HuH-7.5 (cell line): Measurements from ENCODE around the gene RTN4RL2.

Experiments used
- DNase-seq: peaks from one replicate; pipeline ENCODE4 v3.0.0; 2011; ENCODE audit warnings: low spot score

The RTN4RL2 gene

DNA sequence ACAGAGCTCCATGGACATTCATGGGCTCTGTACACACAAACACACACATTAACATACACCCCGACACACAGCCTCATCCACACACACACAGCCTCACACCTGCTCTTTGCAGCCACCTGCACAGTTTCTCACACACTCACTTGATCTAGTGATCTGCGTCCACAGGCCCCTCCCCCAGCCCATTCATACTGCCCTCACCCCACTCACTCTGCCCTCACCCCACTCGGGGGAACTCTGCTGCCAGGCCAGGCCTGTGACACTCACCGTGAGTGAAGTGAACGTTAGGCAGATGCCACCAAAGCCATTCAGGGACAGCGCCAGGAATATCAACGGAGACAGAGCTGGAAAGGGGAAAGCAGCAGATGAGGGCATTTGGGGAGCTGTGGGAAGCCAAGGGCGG, 40.2 kb downstream of the RTN4RL2 start:
- no peak for DNase-seq

DNA sequence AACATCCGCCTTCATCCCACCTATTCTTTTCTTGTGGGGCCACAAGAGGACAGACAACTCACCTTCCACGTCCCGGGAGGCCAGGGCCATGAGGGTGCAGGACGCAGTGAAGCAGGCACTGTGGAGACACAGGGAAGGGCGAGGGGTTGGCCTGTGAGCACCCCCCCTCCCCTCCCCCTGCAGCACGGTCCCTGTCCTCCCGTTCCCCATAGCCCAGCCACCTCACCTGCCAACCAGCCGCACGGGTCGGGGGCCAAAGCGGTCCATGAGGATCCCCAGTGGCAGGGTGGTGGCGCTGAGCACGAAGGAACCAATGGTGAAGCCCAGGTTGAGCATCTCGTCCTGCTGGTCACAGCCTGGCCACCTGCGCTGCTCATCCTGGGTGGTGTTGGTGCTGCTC, 40.6 kb downstream of the RTN4RL2 start:
- DNase-seq = no peak

DNA sequence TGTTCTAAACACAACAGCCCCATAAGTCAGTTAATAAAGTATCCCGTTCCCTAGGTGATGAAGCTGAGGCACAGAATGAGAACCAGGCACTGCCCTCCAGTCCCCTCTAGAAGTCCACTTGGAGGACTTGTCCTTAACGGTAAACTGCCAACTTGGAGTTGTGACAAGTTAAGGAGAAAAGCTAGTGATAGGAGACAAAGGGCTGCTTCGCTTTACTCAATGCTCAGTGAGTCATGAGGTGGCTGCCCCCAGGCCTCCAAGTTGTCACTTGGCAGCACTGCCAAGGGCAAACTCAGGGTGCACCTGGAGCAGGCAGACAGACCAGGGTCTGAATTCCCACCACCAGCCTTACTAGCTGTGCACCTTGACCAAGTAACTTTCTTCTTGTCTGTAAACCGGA, 41.6 kb downstream of the RTN4RL2 start:
- no peak for DNase-seq

DNA sequence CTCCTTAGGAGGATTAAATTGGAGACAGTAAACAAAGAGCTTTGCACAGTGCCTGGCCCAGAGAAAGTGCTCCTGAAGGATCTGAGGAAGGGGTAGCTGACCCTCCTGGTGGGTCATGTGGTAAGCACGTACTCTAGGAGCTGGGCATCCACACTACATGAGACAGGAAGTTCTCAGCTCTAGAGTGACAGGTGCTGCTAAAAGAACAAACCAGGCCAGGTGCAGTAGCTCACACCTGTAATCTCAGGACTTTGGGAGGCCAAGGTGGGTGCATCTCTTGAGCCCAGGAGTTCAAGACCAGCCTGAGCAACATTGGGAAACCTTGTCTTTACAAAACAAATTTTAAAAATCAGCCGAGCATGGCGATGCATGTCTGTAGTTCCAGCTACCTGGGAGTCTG, 42.0 kb downstream of the RTN4RL2 start:
- no peak for DNase-seq

DNA sequence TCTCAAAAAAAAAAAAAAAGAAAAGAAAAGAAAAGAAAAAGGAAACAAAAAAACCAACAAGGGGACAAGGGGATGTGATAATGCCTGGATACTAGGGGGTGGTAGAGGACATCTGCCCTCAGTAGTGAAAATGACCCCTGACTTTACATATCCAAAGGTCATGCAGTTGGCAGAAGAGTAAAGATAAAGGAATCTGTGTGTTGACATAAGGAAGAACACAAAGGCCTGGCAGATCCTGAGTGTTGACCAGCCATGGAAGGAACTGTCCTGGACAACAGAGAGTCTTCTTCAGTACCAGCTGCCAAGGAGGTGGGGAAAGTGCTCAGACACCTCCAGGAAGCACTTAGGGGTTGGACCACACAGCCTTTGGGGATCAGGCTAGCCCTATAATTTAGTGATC, 42.5 kb downstream of the RTN4RL2 start:
- DNase-seq = no peak

DNA sequence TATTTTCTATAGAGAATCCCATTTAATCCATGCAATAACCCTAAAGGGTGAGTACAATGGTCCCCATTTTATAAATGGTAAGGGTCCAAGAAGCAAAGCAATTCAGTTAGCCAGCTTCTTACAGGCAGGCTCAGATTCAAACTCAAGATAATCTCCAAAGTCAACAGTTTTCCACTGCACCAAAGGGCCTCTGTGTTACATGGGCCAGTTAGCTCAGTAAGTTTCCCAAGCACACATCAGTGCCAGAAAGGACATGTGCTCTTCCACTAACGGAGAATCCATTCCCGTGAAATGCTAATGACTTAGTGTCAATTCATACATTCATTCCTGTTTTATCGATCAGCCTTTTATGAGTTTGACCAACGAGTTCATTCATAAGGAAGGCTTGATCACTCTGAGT, 44.2 kb downstream of the RTN4RL2 start:
- DNase-seq = no peak

DNA sequence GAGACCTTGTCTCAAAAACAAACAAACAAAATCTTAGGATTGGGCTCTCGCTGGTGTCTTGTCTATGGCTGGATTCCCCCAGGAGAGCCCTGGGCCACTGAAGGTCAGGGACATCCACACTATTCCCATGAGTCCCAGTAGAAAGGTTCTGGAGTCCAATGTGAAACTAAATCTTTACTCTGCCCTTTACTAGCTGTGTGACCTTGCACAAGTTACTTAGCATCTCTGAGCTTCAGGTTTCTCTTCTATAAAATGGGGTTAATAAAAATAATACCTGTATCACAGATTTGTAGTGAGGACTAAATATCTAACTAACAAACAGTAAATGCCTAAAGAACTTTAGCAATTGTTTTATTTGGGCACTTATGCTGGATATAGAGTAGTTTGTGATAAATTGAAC, 46.2 kb downstream of the RTN4RL2 start:
- DNase-seq = no peak

DNA sequence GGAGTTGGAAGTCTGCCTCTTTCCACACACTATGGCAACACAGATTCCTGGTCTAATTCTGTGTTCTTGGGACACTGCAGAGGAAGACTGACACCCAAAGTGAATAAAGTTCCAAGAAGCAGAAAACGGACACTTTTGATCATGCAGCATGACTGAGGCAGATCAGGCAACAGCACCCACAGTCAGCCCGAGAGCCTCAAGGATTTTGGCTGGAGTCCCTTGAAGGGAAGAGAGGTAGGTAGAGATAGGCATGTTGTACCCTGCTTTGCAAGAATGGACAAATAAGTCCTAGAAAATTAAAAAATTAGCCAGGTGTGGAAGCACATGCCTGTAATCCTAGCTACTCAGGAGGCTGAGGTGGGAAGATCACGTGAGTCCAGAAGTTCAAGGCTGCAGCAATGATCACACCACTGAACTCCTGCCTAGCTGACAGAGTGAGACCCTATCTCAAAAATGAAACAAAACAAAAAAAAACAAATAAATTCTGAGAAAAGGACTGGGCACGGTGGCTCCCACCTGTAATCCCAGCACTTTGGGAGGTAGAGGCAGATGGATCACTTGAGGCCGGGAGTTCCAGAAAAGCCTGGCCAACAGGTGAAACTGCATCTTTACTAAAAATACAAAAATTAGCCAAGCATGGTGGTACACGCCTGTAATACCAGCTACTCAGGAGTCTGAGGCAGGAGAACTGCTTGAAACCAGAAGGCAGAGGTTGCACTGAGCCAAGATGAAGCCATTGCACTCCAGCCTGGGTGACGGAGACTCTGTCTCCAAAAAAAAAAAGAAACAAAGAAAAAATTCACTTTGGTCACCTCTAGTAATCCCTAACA, 48.2 kb downstream of the RTN4RL2 start:
- DNase-seq = no peak

DNA sequence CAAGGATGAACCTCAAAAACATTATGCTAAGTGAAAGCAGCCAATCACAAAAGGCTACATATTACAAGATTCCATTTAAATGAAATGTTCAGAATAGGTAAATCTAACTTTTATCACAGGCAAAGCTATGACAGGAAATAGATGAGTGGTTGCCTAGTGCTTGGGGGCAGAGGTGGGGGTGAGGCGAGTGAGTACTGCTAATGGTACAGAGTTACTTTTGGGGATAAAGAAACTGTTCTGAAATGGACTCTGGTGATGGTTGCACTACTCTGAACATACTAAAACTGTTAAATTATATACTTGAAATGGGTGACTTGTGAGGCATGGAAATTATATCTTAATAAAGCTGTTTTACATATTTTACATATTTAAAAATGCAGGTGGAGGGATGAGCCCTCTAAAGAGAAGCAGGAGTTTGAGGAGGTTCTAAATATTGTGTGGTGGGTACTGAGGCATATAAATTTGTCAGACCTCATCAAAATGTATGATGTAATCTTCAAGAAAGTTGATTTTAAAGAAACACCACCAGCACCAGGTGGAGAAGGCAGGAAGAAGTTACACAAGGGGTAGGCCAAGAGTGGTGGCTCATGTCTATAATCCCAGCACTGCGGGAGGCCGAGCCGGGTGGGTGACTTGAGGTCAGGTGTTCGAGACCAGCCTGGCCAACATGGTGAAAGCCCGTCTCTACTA, 51.6 kb downstream of the RTN4RL2 start:
- peak; percentile 1 for DNase-seq

DNA sequence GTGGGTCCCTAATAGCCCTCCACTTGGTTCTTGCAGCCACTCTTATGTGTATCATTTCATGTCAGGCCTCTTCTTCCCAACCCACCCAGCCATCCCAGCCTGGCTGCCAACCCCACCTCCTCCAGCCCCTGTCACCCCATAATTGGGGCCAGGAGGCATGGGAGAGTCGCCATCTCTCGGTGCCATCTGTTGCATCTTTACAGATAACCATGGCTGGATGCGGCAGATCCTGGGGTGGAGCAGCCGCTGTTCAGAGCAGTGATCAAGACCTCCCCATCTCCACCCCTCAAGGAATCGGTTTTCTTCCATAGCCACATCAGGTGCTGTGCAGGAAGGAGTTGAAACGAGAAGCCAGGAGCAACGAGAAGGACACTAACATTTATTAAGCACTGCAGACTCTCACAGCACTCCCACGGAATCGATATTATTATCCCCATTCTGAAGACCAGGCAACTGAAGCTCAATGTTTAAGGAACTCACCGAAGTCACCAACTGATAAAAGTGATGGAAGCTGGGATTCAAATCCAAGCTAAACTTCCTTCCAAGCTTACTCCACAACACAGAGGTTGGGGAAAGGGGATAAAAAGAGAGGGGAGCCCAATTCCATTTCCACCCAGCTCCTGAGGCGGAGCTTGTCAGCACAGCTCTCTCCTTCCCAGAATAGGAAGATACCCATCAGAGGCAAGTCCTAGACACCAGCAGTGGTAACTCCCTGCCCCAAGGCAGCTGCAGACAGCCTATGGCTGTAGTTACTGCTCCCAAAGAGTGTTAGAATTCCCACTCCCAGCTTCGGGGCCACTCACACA, 52.5 kb downstream of the RTN4RL2 start:
- peak; percentile 40 for DNase-seq

DNA sequence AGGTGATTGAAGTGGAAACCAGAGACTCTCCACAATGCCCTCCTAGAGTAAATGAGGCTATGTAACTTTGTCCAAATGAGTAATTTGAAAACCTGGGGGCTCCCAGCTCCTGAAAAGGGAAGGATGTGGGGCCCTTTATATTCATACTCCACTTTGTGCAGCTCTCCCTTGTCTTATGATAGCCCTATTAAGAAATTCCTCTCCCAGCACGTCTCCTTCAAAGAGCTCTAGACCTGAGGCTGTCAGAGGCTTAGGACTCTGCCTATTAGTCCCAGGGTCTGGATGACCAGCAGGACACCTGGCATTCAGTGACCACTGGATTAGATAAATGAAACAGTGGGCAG, 53.1 kb downstream of the RTN4RL2 start:
- DNase-seq = no peak

DNA sequence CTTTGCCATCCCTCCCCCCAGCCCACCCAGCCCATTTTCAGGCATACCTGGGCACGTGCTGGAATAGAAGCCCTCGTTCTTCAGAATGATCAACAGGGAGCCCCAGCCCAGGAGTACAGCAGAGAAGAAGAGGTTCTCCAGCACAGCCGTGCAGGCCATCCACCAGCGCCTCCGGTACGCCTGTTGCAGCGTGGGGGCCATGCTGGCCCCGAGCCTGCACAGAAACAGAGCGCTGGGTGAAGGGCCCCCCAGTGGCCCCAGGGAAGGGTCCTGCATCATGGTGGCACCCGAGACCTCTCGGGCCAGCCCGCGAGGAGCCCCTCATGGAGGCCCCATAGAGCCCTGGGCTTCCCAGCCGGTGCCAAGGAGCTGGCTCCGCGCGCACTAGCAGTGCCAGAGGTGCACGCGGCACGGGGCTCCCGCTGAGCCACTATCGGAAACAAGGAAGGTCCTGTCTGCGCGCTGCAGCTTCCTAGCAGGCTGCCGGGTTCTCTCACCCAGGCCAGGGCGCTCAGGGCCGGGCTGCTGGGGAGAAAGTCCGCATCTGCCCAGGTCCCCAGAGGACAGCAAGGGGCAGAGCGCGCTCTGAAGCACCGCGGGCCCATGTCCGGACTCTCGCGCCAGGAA, 53.7 kb downstream of the RTN4RL2 start:
- peak; percentile 76 for DNase-seq

DNA sequence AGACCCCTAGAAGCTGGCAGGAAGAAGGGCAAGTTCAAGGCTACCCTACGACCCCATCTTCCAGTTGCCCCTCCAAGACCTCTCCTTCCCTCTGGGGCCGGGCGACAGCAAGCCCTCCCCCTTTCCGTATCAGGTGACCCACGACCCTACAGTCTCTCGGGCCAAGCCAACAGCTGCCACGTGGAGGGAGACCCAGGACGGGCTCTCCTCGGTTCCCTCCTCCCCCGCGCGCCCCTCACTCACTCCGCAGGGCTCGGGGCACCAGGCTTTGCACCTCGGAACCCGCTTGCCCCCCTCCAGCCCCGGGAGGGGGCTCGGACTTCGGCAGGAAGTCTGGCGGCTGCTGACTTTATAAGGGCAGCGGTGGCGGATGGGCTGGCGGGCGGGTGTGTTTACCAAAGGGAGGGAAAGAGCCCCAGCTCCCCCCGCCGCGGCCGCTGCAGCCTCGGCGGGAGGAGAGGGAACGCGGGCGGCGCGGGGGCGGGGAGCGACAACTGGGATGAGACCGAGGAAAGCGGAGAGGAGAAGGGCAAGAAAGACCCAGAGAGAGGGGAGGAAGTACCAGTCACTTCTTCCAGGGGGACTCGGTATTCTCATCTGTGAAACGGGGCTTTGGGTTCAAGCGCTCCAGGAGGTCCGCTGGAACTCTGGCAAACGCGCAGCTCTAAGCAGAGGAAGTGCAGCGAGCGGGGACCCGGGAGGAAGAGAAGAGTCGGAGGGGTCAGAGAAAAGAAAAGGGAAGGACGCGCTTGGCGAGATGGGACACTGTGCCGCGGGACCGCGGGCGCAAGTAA, 54.4 kb downstream of the RTN4RL2 start:
- peak; percentile 93 for DNase-seq

DNA sequence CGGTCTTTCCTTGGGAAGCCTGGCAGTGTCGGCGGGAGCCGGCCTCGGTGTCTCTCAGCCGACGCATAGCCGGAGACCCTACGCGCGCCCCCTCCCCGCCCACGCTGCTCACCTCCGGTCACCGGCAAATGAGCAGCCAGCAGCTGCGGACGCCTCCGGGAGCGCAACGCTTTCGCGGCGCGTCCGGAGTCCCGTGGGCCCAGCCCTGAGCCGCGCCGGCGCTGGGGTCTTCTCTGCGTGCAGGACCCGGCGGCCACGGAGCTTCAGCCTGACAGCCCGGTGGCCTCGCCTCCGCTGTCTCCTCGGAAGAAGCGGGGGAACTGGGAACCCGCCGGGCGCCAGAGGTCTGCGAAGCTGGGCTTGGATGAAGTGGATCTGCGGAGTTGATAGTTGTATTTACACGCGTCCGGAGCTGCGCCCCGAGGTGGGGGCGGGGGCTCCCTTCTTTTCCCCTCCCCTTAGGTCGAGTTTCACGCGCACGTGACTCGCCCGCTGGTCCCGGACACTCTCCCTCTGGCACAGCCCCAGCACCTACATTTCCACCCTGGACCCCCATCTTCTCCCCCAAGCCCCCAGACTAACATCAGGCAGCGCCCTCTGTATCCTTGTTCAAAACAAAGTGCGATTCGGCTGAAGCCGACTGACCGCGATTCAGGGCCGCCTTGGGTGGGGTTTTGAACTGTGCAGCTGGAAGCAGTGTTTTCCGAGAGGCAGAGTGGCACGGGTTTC, 55.2 kb downstream of the RTN4RL2 start, which contains the start of gene SLC43A1:
Gene SLC43A1, minus strand, starts transcription at position 371 of the 729 bp plus-strand sequence. CDS start 1,591 bp downstream, outside the sequence.
- DNase-seq = peak; percentile 97

DNA sequence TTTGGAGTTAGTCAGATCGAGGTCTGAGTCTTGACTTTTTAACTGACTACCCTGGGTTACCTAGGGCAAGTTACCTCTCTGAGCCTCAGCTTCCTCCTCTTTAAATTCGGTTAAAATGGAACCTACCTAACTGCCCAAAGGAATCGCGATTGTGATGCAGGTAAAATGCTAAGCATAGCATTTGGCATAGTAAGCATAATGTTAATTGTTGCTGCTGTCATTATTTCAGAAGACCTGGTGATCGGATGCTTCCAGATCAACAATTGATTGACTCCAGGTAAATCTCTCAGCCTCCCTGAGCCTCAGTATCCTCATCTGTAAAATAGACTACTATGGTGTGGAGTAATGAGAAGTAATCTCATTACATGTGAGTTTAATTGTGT, 55.7 kb downstream of the RTN4RL2 start:
- no peak for DNase-seq

DNA sequence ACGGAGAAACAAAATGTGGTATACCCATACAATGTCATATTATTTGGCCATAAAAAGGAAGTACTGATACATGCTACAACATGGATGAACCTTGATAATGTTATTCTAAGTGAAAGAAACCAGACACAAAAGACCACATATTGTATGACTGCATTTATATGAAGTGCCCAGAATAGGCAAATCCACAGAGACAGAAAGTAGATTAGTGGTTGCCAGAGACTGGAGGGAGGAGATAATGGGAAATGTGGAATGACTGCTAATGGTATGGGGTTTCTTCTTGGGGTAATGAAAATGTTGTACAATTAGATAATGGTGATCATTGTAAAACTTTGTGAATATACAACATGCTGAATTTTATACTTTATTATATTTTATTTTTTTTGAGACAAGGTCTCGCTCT, 60.8 kb downstream of the RTN4RL2 start:
- DNase-seq = no peak

DNA sequence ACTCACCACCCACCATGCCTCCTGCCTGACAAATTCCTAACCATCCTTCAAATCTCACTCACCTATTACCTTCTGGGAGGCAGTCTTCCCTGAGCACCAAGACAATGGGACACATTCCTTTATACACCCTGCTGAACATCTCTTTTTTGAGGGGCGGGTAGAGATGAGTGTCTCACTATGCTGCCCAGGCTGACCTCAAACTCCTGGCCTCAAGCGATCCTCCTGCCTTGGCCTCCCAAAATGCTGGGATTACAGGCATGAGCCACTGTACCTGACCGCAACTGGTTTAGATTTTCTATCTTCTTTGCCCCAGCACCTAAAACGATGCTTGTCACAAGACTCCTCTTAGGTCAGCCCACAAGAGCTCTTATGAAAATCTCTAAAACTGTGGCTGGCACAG, 63.1 kb downstream of the RTN4RL2 start:
- no peak for DNase-seq
